Posterior vena cava (tissue), 2 donors: ENCODE data around the gene ETNPPL. TPM values are rescaled to one million over a fixed set of nuclear protein-coding genes. Genes with fewer than 3 reads are reported as not detected.

Experiments
- DNase-seq: peaks from one replicate; pipeline ENCODE4 v3.0.0-alpha.2; 2020; ENCODE audit warnings: low spot score
- intact Hi-C, 2 donors: fragments of 100-400 bp; cut with DNase I; formaldehyde crosslinking; loops; one replicate each; pipeline versions ENCODE4 v1.14.1 to v1.14.2; 2022 to 2023
- long read RNA-seq, 2 donors: library from polyadenylated mRNA; unstranded; transcript quantifications; one replicate each; pipeline ENCODE4 v2.0.0, GENCODE V29; 2020 to 2021
- total RNA-seq, 2 donors: library from RNA; stranded (reverse); fragmentation: NEBNext Ultra II Directional; extraction: Animal tissue kit (Norgen Biotek cat#: 25700); gene quantifications; one replicate each; pipeline ENCODE4 v1.2.1, GENCODE V29; 2021
- donor health status: DM: yes; HTN: yes; CAD: no.
- donor health status: DM: yes; HTN: yes; CAD: no.

ETNPPL gene
- total RNA-seq, result not detected
- long read RNA-seq, donor 1, result 0 reads
- long read RNA-seq, donor 2, result 0 reads

DNA sequence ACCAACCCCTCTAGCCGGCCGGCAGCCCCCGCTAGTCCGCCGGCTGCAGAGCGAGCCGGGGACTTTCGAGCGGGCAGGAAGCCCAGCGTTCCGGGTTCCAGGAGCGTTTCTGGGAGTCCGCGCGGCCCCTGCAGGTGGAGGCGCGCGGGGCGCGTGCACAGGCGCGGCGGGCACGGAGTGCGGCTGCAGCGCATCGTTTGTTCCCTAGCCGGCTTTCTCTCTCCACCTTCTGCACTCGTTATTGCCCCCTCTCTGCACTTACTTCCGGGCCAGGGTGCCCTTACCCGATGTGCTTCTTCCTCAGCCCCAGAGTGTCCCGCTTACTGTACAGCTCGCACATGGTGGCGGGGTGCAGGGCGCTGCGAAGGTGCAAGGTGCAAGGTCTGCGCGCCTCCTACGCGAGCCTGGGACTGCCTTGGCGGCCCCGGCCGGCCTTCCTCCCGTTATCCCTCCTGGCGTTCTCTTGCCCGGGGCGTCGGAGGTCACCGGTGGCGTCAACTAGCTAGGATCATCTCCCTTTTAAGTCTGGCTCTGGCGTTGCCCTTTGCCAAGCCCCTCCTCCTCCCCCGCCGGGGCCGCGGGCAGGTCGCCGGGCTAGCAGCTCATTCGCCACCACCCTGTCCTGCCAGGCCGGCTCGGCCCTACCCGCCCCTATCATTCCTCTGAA lies at the start of gene ETNPPL:
ETNPPL (minus strand) TSS at position 495 of the 667 bp plus-strand sequence; CDS start at position 340, 155 bp downstream.
- intact Hi-C loops, result no loop called here
- no peak for DNase-seq

GRCh38 chr4:108811486-108811885 lies 48.6 kb upstream of the ETNPPL start:
- intact Hi-C loops, result no loop called here

GRCh38 chr4:108810087-108810486 lies 47.2 kb upstream of the ETNPPL start:
- intact Hi-C loops, result no loop called here
- no peak for DNase-seq

More at GRCh38 chr4:108811486-108811885, 48.6 kb upstream of the ETNPPL start:
- no peak for DNase-seq

DNA sequence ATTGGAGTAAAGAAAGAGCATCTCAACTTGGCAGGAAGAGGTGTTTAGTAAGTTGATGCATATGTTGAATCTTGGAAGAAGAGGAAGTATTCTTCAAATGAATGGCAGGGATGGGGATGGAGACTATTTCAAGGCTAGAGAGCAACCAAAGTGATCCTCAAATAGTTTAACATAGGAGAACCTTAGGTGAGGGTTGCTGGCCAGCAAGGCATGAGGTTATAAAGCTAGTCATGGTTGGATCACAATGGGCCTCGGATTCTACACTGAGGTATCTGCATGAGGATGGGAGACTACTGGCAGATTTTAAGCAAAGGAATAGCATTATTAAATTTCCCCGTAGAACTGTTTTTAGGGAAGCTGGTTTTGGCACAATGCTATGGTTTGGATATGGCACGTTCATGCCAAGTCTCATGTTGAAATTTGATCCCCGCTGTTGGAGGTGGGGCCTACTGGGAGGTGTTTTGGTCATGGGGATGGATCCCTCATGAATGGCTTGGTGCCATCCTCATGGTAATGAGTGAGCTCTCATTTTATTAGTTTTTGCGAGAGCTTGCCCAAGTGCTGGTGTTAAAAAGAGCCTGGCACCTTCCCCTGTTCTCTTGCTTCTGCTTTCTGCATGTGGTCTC lies 41.9 kb upstream of the ETNPPL start:
- intact Hi-C loops, result no loop called here
- DNase-seq, result no peak

DNA sequence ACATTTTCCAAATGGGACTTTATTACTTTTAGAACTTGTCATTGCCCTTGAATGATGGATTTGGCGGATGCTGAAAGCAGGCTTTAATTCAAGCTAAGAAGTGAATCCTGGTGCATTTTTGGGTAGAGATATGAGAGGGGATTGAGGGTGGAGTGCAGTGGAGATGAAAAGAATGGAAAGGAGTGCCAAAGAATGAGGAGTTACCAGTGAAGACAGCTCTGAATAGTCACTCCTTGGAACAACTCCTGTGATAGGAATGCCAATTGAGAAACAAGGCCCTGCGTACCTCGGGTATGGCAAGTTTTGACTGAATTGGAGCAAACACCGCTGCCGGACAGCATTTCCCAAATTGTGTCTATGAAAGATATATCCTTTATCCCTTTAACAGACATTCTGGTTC lies 36.5 kb upstream of the ETNPPL start:
- DNase-seq, result no peak
- intact Hi-C loops, result no loop called here

- DNase-seq, result no peak
- intact Hi-C loops, result no loop called here
Observed at GRCh38 chr4:108796173-108796572, 33.3 kb upstream of the ETNPPL start.

DNA sequence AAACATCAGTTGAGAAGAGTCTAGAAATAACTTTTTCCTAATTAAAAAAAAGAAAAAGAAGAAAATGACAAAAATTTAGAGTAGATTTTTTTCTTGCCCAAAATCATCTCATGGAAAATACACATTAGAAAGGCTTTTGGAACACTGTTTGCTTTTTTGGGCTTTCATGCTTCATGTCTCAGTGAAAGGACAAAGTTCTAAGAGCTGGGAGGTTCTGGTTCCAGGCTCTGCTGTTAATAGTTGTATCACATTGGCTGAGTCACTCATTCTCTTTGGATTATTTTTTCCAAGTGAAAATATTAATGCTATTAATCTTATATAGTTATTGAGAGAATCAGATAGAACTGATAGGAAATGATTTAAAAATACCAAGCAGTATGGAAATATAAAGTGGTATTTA lies 32.9 kb upstream of the ETNPPL start:
- DNase-seq, result no peak
- intact Hi-C loops, result no loop called here

DNA sequence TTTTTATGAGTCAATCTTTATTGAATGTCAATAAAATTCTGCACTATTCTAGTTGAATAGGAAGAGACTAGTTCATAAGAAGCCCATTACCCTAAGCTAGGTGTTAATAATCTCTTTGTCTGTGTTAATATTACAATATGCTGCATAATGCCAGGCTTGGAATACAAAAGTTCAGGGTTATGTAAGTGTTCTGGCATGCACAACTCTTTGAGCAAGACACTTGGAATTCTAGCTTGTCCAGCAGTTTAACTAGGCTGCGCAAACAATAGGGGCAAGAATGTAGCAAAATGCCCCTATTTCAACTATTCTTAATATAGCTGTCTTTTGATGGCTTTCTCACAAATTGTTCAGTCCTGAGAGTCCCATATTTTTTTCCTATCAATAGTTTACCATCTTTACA lies 31.3 kb upstream of the ETNPPL start:
- DNase-seq, result no peak
- intact Hi-C loops, result no loop called here

GRCh38 chr4:108793415-108793814 lies 30.6 kb upstream of the ETNPPL start:
- DNase-seq, result no peak
- intact Hi-C loops, result no loop called here

GRCh38 chr4:108788731-108789130 lies 25.9 kb upstream of the ETNPPL start:
- DNase-seq, result no peak
- intact Hi-C loops, result no loop called here

DNA sequence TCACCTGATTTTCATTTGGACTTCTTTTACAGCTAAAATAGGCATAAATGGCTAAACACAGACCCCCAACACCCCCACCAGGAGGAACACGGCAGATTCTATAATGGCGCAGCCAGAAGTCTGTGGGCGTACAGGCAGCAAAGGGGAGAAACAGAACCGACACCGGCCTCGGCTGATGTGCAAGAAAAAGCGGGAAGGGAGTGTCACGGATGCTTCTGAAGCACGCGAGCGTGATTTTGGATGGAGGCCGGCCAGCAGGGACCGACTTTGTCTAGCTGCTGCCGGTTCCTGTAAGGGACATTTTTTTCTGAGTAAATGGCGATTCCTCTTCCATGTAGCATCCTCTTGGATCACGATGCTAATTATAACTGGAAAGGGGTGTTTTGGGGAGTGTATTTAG lies 24.9 kb upstream of the ETNPPL start:
- no peak for DNase-seq
- intact Hi-C loops, result no loop called here

GRCh38 chr4:108787106-108787505 lies 24.3 kb upstream of the ETNPPL start:
- no peak for DNase-seq
- intact Hi-C loops, result no loop called here

DNA sequence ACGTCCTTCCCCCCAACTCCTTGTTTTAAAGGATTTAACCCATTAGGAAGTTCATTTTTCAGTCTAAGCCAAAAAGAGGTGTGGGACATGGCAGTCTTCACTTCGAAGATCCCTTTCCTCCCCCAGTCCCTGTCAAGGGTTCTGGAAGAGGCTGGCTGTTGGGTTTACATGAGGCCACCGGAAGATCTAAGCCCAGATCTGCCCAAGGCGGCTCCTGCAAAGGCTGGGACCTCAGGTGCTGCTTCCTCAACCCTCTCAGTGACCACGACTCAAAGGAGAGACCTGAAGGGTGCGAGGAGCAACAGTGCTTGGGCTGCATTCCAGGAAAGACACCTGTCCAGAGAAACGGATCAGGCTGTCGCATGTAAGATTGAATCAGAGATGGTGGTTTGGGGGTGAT lies 23.5 kb upstream of the ETNPPL start:
- intact Hi-C loops, result no loop called here
- no peak for DNase-seq

DNA sequence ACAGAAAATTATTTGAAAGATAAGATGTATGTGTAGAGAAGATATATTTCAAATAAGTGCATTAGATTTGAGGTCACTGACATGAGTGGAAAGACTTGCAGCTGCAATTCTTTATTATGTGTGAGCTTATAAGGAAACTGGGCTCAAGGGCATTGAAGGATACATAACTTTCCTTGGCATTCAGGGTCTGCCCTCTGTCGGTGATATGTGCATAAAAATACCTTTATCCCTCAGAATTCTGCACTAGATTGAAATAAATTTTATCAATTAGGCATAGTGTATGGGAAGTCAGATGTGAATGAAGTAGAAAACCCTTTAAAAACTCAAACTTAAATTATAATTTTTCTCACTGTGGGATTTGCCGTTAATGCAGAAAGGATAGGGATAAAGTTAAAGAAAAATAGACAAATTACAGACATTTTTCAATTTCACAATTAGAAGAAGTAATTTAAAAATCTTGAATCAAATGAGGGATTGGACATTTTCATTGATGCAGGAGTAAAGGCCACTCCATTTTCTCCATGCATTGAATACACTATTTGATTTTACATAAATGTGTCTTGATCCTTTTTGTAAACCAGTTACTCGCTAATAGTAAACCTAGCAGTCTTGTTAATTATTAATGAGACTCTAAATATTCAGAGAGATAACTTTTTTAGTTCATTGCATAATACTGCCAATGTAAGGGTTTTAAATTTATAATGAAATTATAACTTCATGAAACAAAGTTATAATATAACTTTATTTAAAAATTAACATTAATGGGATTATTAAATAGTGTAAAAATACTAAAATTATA lies 21.0 kb upstream of the ETNPPL start:
- intact Hi-C loops, result no loop called here
- no peak for DNase-seq

- no peak for DNase-seq
- intact Hi-C loops, result no loop called here
Observed at GRCh38 chr4:108779958-108780357, 17.1 kb upstream of the ETNPPL start.

DNA sequence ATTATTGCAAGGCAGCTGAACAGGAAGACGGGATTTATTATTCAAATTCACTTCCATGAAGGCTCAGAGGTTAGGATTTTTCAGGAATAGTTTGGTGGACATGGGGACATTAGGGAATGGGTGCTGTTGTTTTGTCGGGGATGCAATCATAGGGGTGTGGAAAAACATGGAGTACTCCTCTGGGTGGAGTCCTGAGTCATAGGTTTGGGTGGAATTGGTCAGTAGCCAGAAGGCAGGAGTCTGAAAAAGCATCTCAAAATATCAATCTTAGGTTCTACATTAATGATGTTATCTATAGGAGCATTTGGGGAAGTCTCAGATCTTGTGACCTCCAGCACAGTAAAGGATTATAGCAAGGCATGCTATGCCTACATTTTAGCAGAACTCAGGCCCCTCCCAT lies 14.5 kb upstream of the ETNPPL start:
- DNase-seq, result no peak

DNA sequence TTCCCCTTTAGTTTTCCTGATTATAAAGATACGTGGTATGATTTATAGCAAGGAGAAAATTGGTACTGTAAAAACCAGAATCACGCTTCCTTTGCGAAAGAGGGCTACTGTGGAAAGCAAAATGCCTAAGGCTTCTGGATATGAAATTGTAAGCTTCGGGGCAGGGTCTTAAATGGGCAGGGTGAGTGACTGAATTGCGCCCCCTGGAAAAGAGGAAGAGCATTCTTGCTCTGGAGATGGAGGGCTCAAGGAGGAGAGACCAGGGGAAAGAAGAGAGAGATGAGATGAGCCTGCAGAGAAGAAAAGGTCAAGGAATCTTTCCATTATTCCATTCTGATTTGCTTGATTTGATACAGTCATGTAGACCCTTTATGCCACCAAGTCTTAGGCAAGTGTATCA lies 13.1 kb upstream of the ETNPPL start:
- no peak for DNase-seq
- intact Hi-C loops, result no loop called here

More for the DNA sequence above, 14.5 kb upstream of the ETNPPL start:
- intact Hi-C loops, result no loop called here

DNA sequence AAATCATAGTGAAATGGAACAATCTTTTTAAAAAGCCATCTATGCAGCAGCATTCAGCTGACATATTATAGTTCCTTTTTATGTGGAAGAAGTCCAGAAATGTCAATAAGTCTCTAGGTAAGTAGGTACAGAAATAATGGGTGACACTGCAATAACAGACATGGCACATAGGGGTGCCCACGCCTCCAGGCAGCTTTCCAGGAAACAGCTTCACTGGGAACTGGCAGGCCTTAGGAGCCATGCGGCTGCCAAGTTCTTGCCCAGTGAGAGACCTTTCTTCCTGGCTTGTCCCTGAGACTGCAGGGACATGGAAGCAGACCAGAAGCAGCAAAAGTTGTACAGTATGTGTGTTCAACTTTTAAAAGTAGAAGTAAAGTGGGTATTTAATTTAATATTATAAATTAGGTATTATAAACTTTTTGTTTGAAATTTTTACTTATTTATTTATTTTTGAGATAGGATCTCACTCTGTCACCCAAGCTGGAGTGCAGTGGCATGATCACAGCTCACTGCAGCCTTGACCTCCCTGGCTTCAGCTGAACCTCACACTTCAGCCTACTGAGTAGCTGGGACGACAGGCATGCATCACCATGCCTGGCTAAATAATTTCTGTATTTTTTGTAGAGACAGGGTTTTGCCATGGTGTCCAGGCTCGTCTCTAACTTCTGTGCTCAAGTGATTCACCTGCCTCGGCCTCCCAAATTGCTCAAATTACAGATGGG lies 12.1 kb upstream of the ETNPPL start:
- intact Hi-C loops, result no loop called here

DNA sequence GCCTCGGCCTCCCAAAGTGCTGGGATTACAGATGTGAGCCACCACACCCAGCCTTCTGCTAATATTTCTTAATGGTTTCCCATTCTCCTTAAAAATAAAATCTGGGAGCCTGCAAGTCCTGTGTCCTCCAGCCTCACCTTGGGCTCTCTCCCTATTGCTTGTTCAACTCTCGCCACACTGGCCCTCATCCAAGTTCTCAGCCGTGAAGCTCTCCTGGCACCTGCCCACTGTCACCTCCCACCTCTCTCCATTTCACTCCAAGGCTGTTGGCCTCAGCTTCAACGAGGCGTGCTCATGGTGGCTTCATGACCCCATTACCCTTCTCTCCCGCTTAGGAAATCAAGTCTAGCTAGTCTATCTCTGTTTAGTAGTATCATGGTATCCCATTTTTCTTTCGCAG lies 9.5 kb upstream of the ETNPPL start:
- intact Hi-C loops, result no loop called here

More for the DNA sequence above, 12.1 kb upstream of the ETNPPL start:
- no peak for DNase-seq

GRCh38 chr4:108766058-108766457 lies 3.2 kb upstream of the ETNPPL start:
- intact Hi-C loops, result loop anchor here in 1 of 2 donors (5.0 kb wide), 1 partner anchor 1736 kb away; no protein-coding TSS in a partner anchor
- no peak for DNase-seq

More for the DNA sequence above, 9.5 kb upstream of the ETNPPL start:
- no peak for DNase-seq
